IPS-18c (cell line): Measurements from ENCODE around the gene CSNK1E.
"Not testable (repeated sequence)": the region's sequence is repeated elsewhere in the genome, so short reads cannot be mapped to it uniquely, and the experiment has no call there.

Source experiments
- H3K4me3 ChIP-seq: 2 replicates; pipeline ENCODE4 v1.7.0; 2013; ENCODE audit warnings: low read depth, mild to moderate bottlenecking, low read length, moderate library complexity; ENCODE audit not compliant: insufficient read depth
- H3K9me3 ChIP-seq: one replicate; pipeline ENCODE4 v1.6.1; 2013; ENCODE audit warnings: mild to moderate bottlenecking, low read length, moderate library complexity; ENCODE audit not compliant: control insufficient read depth, insufficient read depth

CSNK1E gene

GRCh38 chr22:38339893-38340292, 22.7 kb upstream of the CSNK1E start:
- H3K9me3 ChIP-seq, H3K4me3 ChIP-seq: not testable (repeated sequence)

- H3K4me3 ChIP-seq, result no peak overlapping the region
- H3K9me3 ChIP-seq, result no peaks in the 10 kb centered on the region
These were observed 21.6 kb upstream of the CSNK1E start for GRCh38 chr22:38338772-38339379.

GRCh38 chr22:38336699-38337098, 19.5 kb upstream of the CSNK1E start:
- no peaks in the 10 kb centered on the region for H3K9me3 ChIP-seq
- peak overlapping the region; percentile 46; the same call in 1 of the 2 replicates for H3K4me3 ChIP-seq

- no peaks in the 10 kb centered on the region for H3K9me3 ChIP-seq
- no peak overlapping the region for H3K4me3 ChIP-seq
These were observed 17.8 kb upstream of the CSNK1E start for GRCh38 chr22:38335077-38335476.

- Histone ChIP-seq H3K4me3 (no peak overlapping the region; the same call in 1 of the 2 replicates), H3K9me3 (no peaks in the 10 kb centered on the region)
These were observed 10.6 kb upstream of the CSNK1E start for GRCh38 chr22:38327805-38328204.

GRCh38 chr22:38327396-38327795, 10.2 kb upstream of the CSNK1E start:
- H3K9me3 ChIP-seq, result no peaks in the 10 kb centered on the region
- no peak overlapping the region; the same call in 1 of the 2 replicates for H3K4me3 ChIP-seq

GRCh38 chr22:38325587-38325986, 8.4 kb upstream of the CSNK1E start:
- no peak overlapping the region for H3K4me3 ChIP-seq
- peaks cover 2% of the 10 kb centered on the region for H3K9me3 ChIP-seq

GRCh38 chr22:38320605-38321402, 3.6 kb upstream of the CSNK1E start:
- H3K4me3 ChIP-seq, result no peak overlapping the region

GRCh38 chr22:38318792-38319773, 1.9 kb upstream of the CSNK1E start:
- Histone ChIP-seq H3K9me3 (peaks cover 2% of the 10 kb centered on the region), H3K4me3 (no peak overlapping the region)

More at GRCh38 chr22:38320605-38321402, 3.6 kb upstream of the CSNK1E start:
- H3K9me3 ChIP-seq, result peaks cover 2% of the 10 kb centered on the region

GRCh38 chr22:38317995-38318715, 922 bp upstream of the CSNK1E start:
- Histone ChIP-seq H3K4me3 (peak overlapping the region; percentile 62), H3K9me3 (peaks cover 5% of the 10 kb centered on the region)

GRCh38 chr22:38316364-38317121, 690 bp downstream of the CSNK1E start:
- Histone ChIP-seq H3K4me3 (peak overlapping the region; percentile 76), H3K9me3 (peaks cover 3% of the 10 kb centered on the region)

- Histone ChIP-seq H3K4me3 (peak overlapping the region; percentile 76), H3K9me3 (peaks cover 3% of the 10 kb centered on the region)
These were observed 1.3 kb downstream of the CSNK1E start for GRCh38 chr22:38315823-38316363.

- Histone ChIP-seq H3K4me3 (peak overlapping the region; percentile 76), H3K9me3 (peaks cover 3% of the 10 kb centered on the region)
These were observed 2.1 kb downstream of the CSNK1E start for GRCh38 chr22:38314933-38315822.

GRCh38 chr22:38314051-38314932, 2.9 kb downstream of the CSNK1E start:
- Histone ChIP-seq H3K9me3 (peaks cover 3% of the 10 kb centered on the region), H3K4me3 (peak overlapping the region; percentile 76)
